HepG2 (cell line): ENCODE data around the gene MPIG6B. TPM values are rescaled to one million over a fixed set of nuclear protein-coding genes. Genes with fewer than 3 reads are reported as not detected.
A peak's percentile ranks its signal among the peaks of the same experiment; 100 is the strongest.

Experiments
- KDM4B ChIP-seq: sonication (generic); formaldehyde crosslinking; IDR thresholded peaks from 2 replicates; pipeline ENCODE4 v1.4.0; 2020; ENCODE audit warnings: missing genetic modification reagents
- SOX5 ChIP-seq: IDR thresholded peaks from 2 replicates; pipeline ENCODE4 v1.6.1; 2016; ENCODE audit warnings: borderline replicate concordance
- TCF7L2 ChIP-seq: IDR thresholded peaks from 2 replicates; pipeline ENCODE4 v1.6.1; 2011; ENCODE audit warnings: mild to moderate bottlenecking, low read depth, low read length, moderate library complexity
- U2AF2 ChIP-seq: fragments of 200-400 bp; formaldehyde crosslinking; IDR thresholded peaks from 2 replicates; pipeline ENCODE4 v1.6.1; 2017; ENCODE audit warnings: low read depth, mild to moderate bottlenecking, low read length
- ZBTB7A ChIP-seq: sonication (generic); formaldehyde crosslinking; IDR thresholded peaks from 2 replicates; pipeline ENCODE4 v1.8.0; 2022; ENCODE audit warnings: mild to moderate bottlenecking, missing genetic modification reagents
- ZNF546 ChIP-seq: sonication (generic); formaldehyde crosslinking; conservative IDR thresholded peaks from 2 replicates; pipeline ENCODE4 v1.8.1; 2023; ENCODE audit warnings: mild to moderate bottlenecking, missing genetic modification reagents
- ZNF558 ChIP-seq: sonication (generic); formaldehyde crosslinking; IDR thresholded peaks from 2 replicates; pipeline ENCODE4 v1.9.0; 2022; ENCODE audit warnings: mild to moderate bottlenecking, missing genetic modification reagents, borderline replicate concordance
- ZNF589 ChIP-seq: sonication (generic); formaldehyde crosslinking; conservative IDR thresholded peaks from 2 replicates; pipeline ENCODE4 v1.8.0; 2022; ENCODE audit warnings: mild to moderate bottlenecking, moderate library complexity, missing genetic modification reagents
- ZNF83 ChIP-seq: sonication (generic); formaldehyde crosslinking; IDR thresholded peaks from 2 replicates; pipeline ENCODE4 v1.4.0; 2020; ENCODE audit warnings: missing genetic modification reagents, mild to moderate bottlenecking, borderline replicate concordance
- polyA plus RNA-seq, 8 experiments: library from polyadenylated mRNA; depleted of rRNA in 3 of 8; stranded (reverse) in 7 of 8; unstranded in 1 of 8; fragments of >200 nt; fragmentation: Illumina TruSeq in 4 of 8; extraction: Trizol in 4 of 8; gene quantifications; 2 replicates each; pipeline versions ENCODE4 v1.2.1 to v1.2.3, GENCODE V29; 2011 to 2016; ENCODE audit warnings: low read depth in 4 of 8, missing spikeins in 1 of 8, mixed read lengths in 1 of 8; ENCODE audit not compliant: insufficient read depth in 1 of 8
- total RNA-seq, 5 experiments: library from RNA; depleted of rRNA; stranded (reverse); fragments of >200 nt; fragmentation: Illumina TruSeq; extraction: Trizol; gene quantifications; 2 replicates each; pipeline ENCODE4 v1.2.3, GENCODE V29; 2016; ENCODE audit warnings: low read depth in 1 of 5
- TF ChIP-seq, protein P1 (sequence below): sonication (generic); formaldehyde crosslinking; IDR thresholded peaks from 2 replicates; pipeline ENCODE4 v1.4.0; 2020; ENCODE audit warnings: mild to moderate bottlenecking, missing genetic modification reagents
- TF ChIP-seq, protein P2 (sequence below): sonication (generic); formaldehyde crosslinking; IDR thresholded peaks from 2 replicates; pipeline ENCODE4 v1.8.0; 2022; ENCODE audit warnings: mild to moderate bottlenecking, missing genetic modification reagents, borderline replicate concordance
- TF ChIP-seq, protein P3 (sequence below): sonication (generic); formaldehyde crosslinking; IDR thresholded peaks from 2 replicates; pipeline ENCODE4 v1.5.1; 2020; ENCODE audit warnings: missing genetic modification reagents, mild to moderate bottlenecking, borderline replicate concordance
- TF ChIP-seq, protein P4 (sequence below): sonication (generic); formaldehyde crosslinking; IDR thresholded peaks from 2 replicates; pipeline ENCODE4 v1.8.0; 2022; ENCODE audit warnings: mild to moderate bottlenecking, missing genetic modification reagents
- TF ChIP-seq, protein P5 (sequence below): sonication (generic); formaldehyde crosslinking; IDR thresholded peaks from 2 replicates; pipeline ENCODE4 v1.8.0; 2022; ENCODE audit warnings: mild to moderate bottlenecking, missing genetic modification reagents; ENCODE audit not compliant: insufficient replicate concordance
- TF ChIP-seq, protein P6 (sequence below): sonication (generic); formaldehyde crosslinking; IDR thresholded peaks from 2 replicates; pipeline ENCODE4 v1.9.0; 2022; ENCODE audit warnings: missing genetic modification reagents, mild to moderate bottlenecking, borderline replicate concordance

Gene MPIG6B
- total and polyA plus RNA-seq, 2 of the 13 experiments (the other 11 are each of a cell fraction or from before 2014, with no cell fraction given) = not detected

DNA sequence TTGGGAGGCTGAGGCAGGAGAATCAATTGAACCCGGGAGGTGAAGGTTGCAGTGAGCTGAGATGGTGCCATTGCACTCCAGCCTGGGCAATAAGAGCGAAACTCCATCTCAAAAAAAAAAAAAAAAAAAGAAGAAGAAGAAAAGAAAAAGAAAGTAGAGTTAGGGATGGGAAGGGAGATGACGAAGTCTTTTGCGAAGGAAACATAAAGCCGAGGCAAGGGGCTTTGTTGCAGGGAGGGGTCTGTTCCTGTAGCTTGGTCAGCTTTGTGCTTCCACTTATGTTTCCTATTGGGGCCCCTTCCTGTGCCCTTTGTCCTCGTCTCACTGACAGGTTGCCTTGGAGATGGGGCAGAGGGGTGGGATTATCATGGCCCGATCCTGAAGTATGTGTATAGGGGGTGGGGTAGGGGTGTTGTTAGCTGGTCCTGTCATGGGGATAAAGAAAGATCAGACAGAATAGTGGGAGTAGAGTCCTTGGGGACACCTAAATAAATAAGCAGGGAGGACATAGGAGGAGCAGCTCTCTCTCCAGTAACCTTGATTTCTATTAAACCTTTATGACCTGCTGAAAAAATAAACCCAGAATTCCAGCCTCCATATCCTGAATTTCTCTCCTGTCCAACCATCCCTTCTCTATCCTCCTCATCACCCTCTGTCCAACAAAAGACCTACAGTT lies 14.3 kb downstream of the MPIG6B start (continued):
- TF ChIP-seq, protein P1, sequence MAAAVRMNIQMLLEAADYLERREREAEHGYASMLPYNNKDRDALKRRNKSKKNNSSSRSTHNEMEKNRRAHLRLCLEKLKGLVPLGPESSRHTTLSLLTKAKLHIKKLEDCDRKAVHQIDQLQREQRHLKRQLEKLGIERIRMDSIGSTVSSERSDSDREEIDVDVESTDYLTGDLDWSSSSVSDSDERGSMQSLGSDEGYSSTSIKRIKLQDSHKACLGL (CRISPR knock-in tag) = no peak
- TF ChIP-seq KDM4B (CRISPR knock-in tag) (peak; percentile 64; the same call in 1 of the 2 replicates), ZNF589 (CRISPR knock-in tag) (no peak; the same call in 1 of the 2 replicates), ZNF546 (CRISPR knock-in tag) (0 out of 2 replicates have a peak, but pooled peaks have one; percentile 40), U2AF2 (peak; percentile 85; the same call in 1 of the 2 replicates), TCF7L2 (peak; percentile 70; the same call in 1 of the 2 replicates), ZNF558 (CRISPR knock-in tag) (no peak), ZBTB7A (no peak; the same call in 1 of the 2 replicates), ZNF83 (CRISPR knock-in tag) (0 out of 2 replicates have a peak, but pooled peaks have one; percentile 10), SOX5 (CRISPR knock-in tag) (peak; percentile 73; the same call in 1 of the 2 replicates)
- TF ChIP-seq, protein P2, sequence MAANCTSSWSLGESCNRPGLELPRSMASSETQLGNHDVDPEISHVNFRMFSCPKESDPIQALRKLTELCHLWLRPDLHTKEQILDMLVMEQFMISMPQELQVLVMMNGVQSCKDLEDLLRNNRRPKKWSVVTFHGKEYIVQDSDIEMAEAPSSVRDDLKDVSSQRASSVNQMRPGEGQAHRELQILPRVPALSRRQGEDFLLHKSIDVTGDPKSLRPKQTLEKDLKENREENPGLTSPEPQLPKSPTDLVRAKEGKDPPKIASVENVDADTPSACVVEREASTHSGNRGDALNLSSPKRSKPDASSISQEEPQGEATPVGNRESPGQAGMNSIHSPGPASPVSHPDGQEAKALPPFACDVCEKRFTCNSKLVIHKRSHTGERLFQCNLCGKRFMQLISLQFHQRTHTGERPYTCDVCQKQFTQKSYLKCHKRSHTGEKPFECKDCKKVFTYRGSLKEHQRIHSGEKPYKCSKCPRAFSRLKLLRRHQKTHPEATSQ (CRISPR knock-in tag) = no peak
- TF ChIP-seq, protein P3, sequence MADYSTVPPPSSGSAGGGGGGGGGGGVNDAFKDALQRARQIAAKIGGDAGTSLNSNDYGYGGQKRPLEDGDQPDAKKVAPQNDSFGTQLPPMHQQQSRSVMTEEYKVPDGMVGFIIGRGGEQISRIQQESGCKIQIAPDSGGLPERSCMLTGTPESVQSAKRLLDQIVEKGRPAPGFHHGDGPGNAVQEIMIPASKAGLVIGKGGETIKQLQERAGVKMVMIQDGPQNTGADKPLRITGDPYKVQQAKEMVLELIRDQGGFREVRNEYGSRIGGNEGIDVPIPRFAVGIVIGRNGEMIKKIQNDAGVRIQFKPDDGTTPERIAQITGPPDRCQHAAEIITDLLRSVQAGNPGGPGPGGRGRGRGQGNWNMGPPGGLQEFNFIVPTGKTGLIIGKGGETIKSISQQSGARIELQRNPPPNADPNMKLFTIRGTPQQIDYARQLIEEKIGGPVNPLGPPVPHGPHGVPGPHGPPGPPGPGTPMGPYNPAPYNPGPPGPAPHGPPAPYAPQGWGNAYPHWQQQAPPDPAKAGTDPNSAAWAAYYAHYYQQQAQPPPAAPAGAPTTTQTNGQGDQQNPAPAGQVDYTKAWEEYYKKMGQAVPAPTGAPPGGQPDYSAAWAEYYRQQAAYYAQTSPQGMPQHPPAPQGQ (CRISPR knock-in tag) = no peak
- TF ChIP-seq, protein P4, sequence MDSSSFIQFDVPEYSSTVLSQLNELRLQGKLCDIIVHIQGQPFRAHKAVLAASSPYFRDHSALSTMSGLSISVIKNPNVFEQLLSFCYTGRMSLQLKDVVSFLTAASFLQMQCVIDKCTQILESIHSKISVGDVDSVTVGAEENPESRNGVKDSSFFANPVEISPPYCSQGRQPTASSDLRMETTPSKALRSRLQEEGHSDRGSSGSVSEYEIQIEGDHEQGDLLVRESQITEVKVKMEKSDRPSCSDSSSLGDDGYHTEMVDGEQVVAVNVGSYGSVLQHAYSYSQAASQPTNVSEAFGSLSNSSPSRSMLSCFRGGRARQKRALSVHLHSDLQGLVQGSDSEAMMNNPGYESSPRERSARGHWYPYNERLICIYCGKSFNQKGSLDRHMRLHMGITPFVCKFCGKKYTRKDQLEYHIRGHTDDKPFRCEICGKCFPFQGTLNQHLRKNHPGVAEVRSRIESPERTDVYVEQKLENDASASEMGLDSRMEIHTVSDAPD (CRISPR knock-in tag) = no peak
- TF ChIP-seq, protein P5, sequence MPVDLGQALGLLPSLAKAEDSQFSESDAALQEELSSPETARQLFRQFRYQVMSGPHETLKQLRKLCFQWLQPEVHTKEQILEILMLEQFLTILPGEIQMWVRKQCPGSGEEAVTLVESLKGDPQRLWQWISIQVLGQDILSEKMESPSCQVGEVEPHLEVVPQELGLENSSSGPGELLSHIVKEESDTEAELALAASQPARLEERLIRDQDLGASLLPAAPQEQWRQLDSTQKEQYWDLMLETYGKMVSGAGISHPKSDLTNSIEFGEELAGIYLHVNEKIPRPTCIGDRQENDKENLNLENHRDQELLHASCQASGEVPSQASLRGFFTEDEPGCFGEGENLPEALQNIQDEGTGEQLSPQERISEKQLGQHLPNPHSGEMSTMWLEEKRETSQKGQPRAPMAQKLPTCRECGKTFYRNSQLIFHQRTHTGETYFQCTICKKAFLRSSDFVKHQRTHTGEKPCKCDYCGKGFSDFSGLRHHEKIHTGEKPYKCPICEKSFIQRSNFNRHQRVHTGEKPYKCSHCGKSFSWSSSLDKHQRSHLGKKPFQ (CRISPR knock-in tag) = no peak
- TF ChIP-seq, protein P6, sequence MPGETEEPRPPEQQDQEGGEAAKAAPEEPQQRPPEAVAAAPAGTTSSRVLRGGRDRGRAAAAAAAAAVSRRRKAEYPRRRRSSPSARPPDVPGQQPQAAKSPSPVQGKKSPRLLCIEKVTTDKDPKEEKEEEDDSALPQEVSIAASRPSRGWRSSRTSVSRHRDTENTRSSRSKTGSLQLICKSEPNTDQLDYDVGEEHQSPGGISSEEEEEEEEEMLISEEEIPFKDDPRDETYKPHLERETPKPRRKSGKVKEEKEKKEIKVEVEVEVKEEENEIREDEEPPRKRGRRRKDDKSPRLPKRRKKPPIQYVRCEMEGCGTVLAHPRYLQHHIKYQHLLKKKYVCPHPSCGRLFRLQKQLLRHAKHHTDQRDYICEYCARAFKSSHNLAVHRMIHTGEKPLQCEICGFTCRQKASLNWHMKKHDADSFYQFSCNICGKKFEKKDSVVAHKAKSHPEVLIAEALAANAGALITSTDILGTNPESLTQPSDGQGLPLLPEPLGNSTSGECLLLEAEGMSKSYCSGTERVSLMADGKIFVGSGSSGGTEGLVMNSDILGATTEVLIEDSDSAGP (CRISPR knock-in tag) = no peak
